H9 (cell line): Measurements from ENCODE around the gene DGCR2. TPM values are rescaled to one million over a fixed set of nuclear protein-coding genes. Genes with fewer than 3 reads are reported as not detected.

ENCODE experiments used
- DNase-seq: peaks from one replicate; pipeline ENCODE4 v3.0.0-alpha.2; 2017
- H2AFZ ChIP-seq: one replicate; pipeline ENCODE4 v1.6.1; 2013; ENCODE audit warnings: mild to moderate bottlenecking, low read length, control low read depth, moderate library complexity
- H2AK5ac ChIP-seq: 2 replicates; pipeline ENCODE4 v1.6.1; 2013; ENCODE audit warnings: low read length, control low read depth, mixed read lengths; ENCODE audit not compliant: insufficient read length
- H2BK120ac ChIP-seq: one replicate; pipeline ENCODE4 v1.6.1; 2013; ENCODE audit warnings: low read depth, mild to moderate bottlenecking, low read length, control low read depth, inconsistent platforms; ENCODE audit not compliant: poor library complexity, severe bottlenecking
- H2BK12ac ChIP-seq: 2 replicates; pipeline ENCODE4 v1.6.1; 2013; ENCODE audit warnings: low read length, control low read depth, mixed read lengths, low read depth; ENCODE audit not compliant: insufficient read length
- H2BK15ac ChIP-seq: 2 replicates; pipeline ENCODE4 v1.6.1; 2013; ENCODE audit warnings: low read depth, low read length, control low read depth
- H2BK20ac ChIP-seq: one replicate; pipeline ENCODE4 v1.6.1; 2013; ENCODE audit warnings: low read depth, mild to moderate bottlenecking, low read length, control low read depth, inconsistent platforms; ENCODE audit not compliant: poor library complexity, severe bottlenecking
- H2BK5ac ChIP-seq: 2 replicates; pipeline ENCODE4 v1.6.1; 2013; ENCODE audit warnings: low read length, control low read depth, mixed read lengths; ENCODE audit not compliant: insufficient read length
- H3K14ac ChIP-seq: 2 replicates; pipeline ENCODE4 v1.6.1; 2013; ENCODE audit warnings: low read length, control low read depth; ENCODE audit not compliant: insufficient read depth
- H3K18ac ChIP-seq: 2 replicates; pipeline ENCODE4 v1.6.1; 2013; ENCODE audit warnings: low read depth, mild to moderate bottlenecking, mixed read lengths, low read length, control low read depth; ENCODE audit not compliant: insufficient read length
- H3K23ac ChIP-seq: 2 replicates; pipeline ENCODE4 v1.6.1; 2013; ENCODE audit warnings: low read length, control low read depth, mixed read lengths, low read depth; ENCODE audit not compliant: insufficient read length
- H3K23me2 ChIP-seq: 2 replicates; pipeline ENCODE4 v1.6.1; 2013; ENCODE audit warnings: low read depth, mild to moderate bottlenecking, mixed read lengths, low read length, control low read depth; ENCODE audit not compliant: insufficient read length, poor library complexity, severe bottlenecking
- H3K27ac ChIP-seq: 2 replicates; pipeline ENCODE4 v1.5.1; 2013; ENCODE audit warnings: low read length, control low read depth, mixed read lengths, low read depth; ENCODE audit not compliant: insufficient read length
- H3K27me3 ChIP-seq: 2 replicates; pipeline ENCODE4 v1.6.1; 2013; ENCODE audit warnings: low read length, control low read depth, inconsistent platforms; ENCODE audit not compliant: insufficient read depth
- H3K4ac ChIP-seq: 2 replicates; pipeline ENCODE4 v1.6.1; 2013; ENCODE audit warnings: low read depth, mild to moderate bottlenecking, control low read depth, inconsistent platforms, low read length, moderate library complexity
- H3K4me1 ChIP-seq: 2 replicates; pipeline ENCODE4 v1.6.1; 2013; ENCODE audit warnings: low read length, control low read depth, inconsistent platforms; ENCODE audit not compliant: insufficient read depth
- H3K4me2 ChIP-seq: 2 replicates; pipeline ENCODE4 v1.6.1; 2013; ENCODE audit warnings: low read length, control low read depth, mixed read lengths; ENCODE audit not compliant: insufficient read length, insufficient read depth
- H3K56ac ChIP-seq: 2 replicates; pipeline ENCODE4 v1.6.1; 2013; ENCODE audit warnings: low read depth, mild to moderate bottlenecking, mixed read lengths, low read length, control low read depth; ENCODE audit not compliant: insufficient read length
- H3K79me1 ChIP-seq: 2 replicates; pipeline ENCODE4 v1.6.1; 2013; ENCODE audit warnings: low read depth, mild to moderate bottlenecking, moderate library complexity, low read length, control low read depth, inconsistent platforms; ENCODE audit not compliant: insufficient read depth, poor library complexity, severe bottlenecking
- H3K79me2 ChIP-seq: 2 replicates; pipeline ENCODE4 v1.6.1; 2013; ENCODE audit warnings: low read length, control low read depth, inconsistent platforms; ENCODE audit not compliant: insufficient read depth
- H3K9ac ChIP-seq: 2 replicates; pipeline ENCODE4 v1.6.1; 2013; ENCODE audit warnings: low read length, control low read depth, mixed read lengths; ENCODE audit not compliant: insufficient read length; ENCODE audit errors: extremely low read depth
- H3K9me3 ChIP-seq: one replicate; pipeline ENCODE4 v1.6.1; 2013; ENCODE audit warnings: low read depth, low read length, inconsistent platforms; ENCODE audit not compliant: control insufficient read depth
- H3T11ph ChIP-seq: one replicate; pipeline ENCODE4 v1.6.1; 2013; ENCODE audit warnings: mild to moderate bottlenecking, low read length, control low read depth, inconsistent platforms
- H4K20me1 ChIP-seq: one replicate; pipeline ENCODE4 v1.6.1; 2013; ENCODE audit not compliant: control insufficient read depth, insufficient read length, insufficient read depth
- H4K5ac ChIP-seq: 2 replicates; pipeline ENCODE4 v1.6.1; 2013; ENCODE audit warnings: low read depth, mild to moderate bottlenecking, mixed read lengths, low read length, control low read depth; ENCODE audit not compliant: insufficient read length
- H4K8ac ChIP-seq: replicated peaks from 2 replicates; pipeline ENCODE4 v1.6.1; 2013; ENCODE audit warnings: low read length, control low read depth, mixed read lengths, low read depth; ENCODE audit not compliant: insufficient read length
- H4K91ac ChIP-seq: 2 replicates; pipeline ENCODE4 v1.6.1; 2013; ENCODE audit warnings: low read depth, mild to moderate bottlenecking, moderate library complexity, mixed read lengths, low read length, control low read depth; ENCODE audit not compliant: insufficient read length
- H3K27ac Mint-ChIP-seq, 3 experiments: 2 replicates in 2 of 3; 3 replicates in 1 of 3; pipeline ENCODE4 v1.8.0; 2020 to 2021; ENCODE audit warnings: mixed read lengths in 3 of 3, mild to moderate bottlenecking in 1 of 3, moderate library complexity in 1 of 3
- H3K27me3 Mint-ChIP-seq: 2 replicates; pipeline ENCODE4 v1.8.0; 2021; ENCODE audit warnings: low read depth, mild to moderate bottlenecking, moderate library complexity, mixed read lengths
- H3K36me3 Mint-ChIP-seq, 3 experiments: 2 replicates in 2 of 3; 3 replicates in 1 of 3; pipeline ENCODE4 v1.8.0; 2020 to 2021; ENCODE audit warnings: low read depth in 3 of 3, mixed read lengths in 3 of 3; ENCODE audit not compliant: insufficient read depth in 1 of 3
- H3K4me1 Mint-ChIP-seq, 2 experiments: 2 replicates each; pipeline ENCODE4 v1.8.0; 2020; ENCODE audit warnings: mixed read lengths in 2 of 2
- H3K4me3 Mint-ChIP-seq, 2 experiments: 2 replicates in 1 of 2; 3 replicates in 1 of 2; pipeline ENCODE4 v1.8.0; 2020 to 2021; ENCODE audit warnings: mild to moderate bottlenecking in 2 of 2, mixed read lengths in 2 of 2, moderate library complexity in 1 of 2
- H3K9me3 Mint-ChIP-seq, 2 experiments: 2 replicates in 1 of 2; 3 replicates in 1 of 2; pipeline ENCODE4 v1.8.0; 2020; ENCODE audit warnings: mild to moderate bottlenecking in 2 of 2, mixed read lengths in 2 of 2, moderate library complexity in 1 of 2
- WGBS: extraction: QIAGEN DNeasy Blood & Tissue Kit; methylation state at CpG from one replicate; pipeline ENCODE4 v1.1.7; 2013; ENCODE audit warnings: missing lambda C conversion rate, low lambda C conversion rate, mixed read lengths; ENCODE audit not compliant: insufficient read length; ENCODE audit errors: extremely low coverage; 5-methylcytosine and 5-hydroxymethylcytosine counted together
- total RNA-seq: library from RNA; stranded (reverse); gene quantifications from 2 replicates; pipeline ENCODE4 v1.2.1, GENCODE V29; 2021
- TF ChIP-seq, protein P1 (sequence below): fragments of 200-600 bp; sonication (generic); conservative IDR thresholded peaks from 3 replicates; pipeline ENCODE4 v1.8.0; 2021; ENCODE audit warnings: antibody characterized with exemption, mild to moderate bottlenecking

DGCR2 gene
- total RNA-seq, 1 experiment from 2014 or later, result 47.2 TPM

DNA sequence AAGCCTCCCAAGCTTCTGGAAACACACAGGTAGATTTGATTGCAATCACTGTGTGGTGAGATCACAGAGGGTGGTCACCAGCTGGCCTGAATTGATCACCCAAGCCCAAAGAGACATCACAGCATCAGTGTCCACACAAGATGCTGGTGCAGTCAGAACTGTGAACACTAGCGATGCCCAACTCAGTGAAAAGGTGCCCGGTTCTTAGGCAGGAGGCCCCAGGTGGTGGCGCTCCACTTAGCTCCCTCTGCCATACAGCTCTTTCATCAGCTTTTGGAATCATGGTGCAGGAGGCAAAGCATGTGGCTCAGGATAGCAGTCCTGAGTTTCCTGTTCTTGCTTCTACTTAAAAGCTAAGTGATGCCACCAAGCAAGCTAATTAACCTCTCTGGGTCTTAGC, 11.1 kb downstream of the DGCR2 start:
- peaks cover 26% of the 10 kb centered on the region; the same call in 1 of the 2 replicates for H3K79me2 ChIP-seq
- no peak overlapping the region for H2BK20ac ChIP-seq
- no peaks in the 10 kb centered on the region for H3K9me3 ChIP-seq
- no peak overlapping the region for H2BK5ac ChIP-seq
- H4K5ac ChIP-seq, result no peak overlapping the region
- no peak overlapping the region for H3T11ph ChIP-seq
- peaks cover 2% of the 10 kb centered on the region for H4K20me1 ChIP-seq
- no peak overlapping the region for H4K91ac ChIP-seq
- peaks cover 23 to 37% of the 10 kb centered on the region in 2 experiments for H3K4me1 Mint-ChIP-seq
- DNase-seq, result no peak
- H3K27ac Mint-ChIP-seq, result peak overlapping the region in 2 of 3 experiments; percentile 3 to 42; a peak in 2 of 7 replicates
- no peak overlapping the region for H2AFZ ChIP-seq
- H3K4ac ChIP-seq, result no peak overlapping the region
- no peak overlapping the region for H3K18ac ChIP-seq
- peaks cover 4% of the 10 kb centered on the region for H3K79me1 ChIP-seq
- H3K14ac ChIP-seq, result peak overlapping the region; percentile 4; the same call in 1 of the 2 replicates
- no peaks in the 10 kb centered on the region for H3K27me3 Mint-ChIP-seq
- no peak overlapping the region for H3K27ac ChIP-seq
- H3K56ac ChIP-seq, result no peak overlapping the region
- H3K4me3 Mint-ChIP-seq, result no peak overlapping the region
- H3K9me3 Mint-ChIP-seq, result no peaks in the 10 kb centered on the region
- H2AK5ac ChIP-seq, result no peak overlapping the region
- H3K4me1 ChIP-seq, result peaks cover 8% of the 10 kb centered on the region; the same call in 1 of the 2 replicates
- no peak overlapping the region for H3K4me2 ChIP-seq
- TF ChIP-seq, protein P1, sequence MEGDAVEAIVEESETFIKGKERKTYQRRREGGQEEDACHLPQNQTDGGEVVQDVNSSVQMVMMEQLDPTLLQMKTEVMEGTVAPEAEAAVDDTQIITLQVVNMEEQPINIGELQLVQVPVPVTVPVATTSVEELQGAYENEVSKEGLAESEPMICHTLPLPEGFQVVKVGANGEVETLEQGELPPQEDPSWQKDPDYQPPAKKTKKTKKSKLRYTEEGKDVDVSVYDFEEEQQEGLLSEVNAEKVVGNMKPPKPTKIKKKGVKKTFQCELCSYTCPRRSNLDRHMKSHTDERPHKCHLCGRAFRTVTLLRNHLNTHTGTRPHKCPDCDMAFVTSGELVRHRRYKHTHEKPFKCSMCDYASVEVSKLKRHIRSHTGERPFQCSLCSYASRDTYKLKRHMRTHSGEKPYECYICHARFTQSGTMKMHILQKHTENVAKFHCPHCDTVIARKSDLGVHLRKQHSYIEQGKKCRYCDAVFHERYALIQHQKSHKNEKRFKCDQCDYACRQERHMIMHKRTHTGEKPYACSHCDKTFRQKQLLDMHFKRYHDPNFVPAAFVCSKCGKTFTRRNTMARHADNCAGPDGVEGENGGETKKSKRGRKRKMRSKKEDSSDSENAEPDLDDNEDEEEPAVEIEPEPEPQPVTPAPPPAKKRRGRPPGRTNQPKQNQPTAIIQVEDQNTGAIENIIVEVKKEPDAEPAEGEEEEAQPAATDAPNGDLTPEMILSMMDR, result peak; percentile 33; the same call in 1 of the 3 replicates
- no peak overlapping the region for H2BK12ac ChIP-seq
- H2BK15ac ChIP-seq, result no peak overlapping the region
- peaks cover 0 to 4% (median 1%) of the 10 kb centered on the region in 3 experiments; a peak in 2 of 7 replicates for H3K36me3 Mint-ChIP-seq
- no peak overlapping the region for H4K8ac ChIP-seq
- no peaks in the 10 kb centered on the region for H3K23me2 ChIP-seq
- no peaks in the 10 kb centered on the region for H3K27me3 ChIP-seq
- WGBS, result no CpG with 5 or more reads among the region's 3 CpGs
- H2BK120ac ChIP-seq, result no peak overlapping the region
- no peak overlapping the region for H3K9ac ChIP-seq
- no peak overlapping the region for H3K23ac ChIP-seq
